NCI-H2227 (cell line): ENCODE results near the gene DYNLL2.
"Not testable (repeated sequence)": the region's sequence is repeated elsewhere in the genome, so short reads cannot be mapped to it uniquely, and the experiment has no call there.

ENCODE experiments used
- DNase-seq: peaks from one replicate; lab custom pipeline; 2025; ENCODE audit not compliant: unreplicated experiment; lab: John Stamatoyannopoulos, UW

Gene DYNLL2

GRCh38 chr17:58066401-58066800 is 16.8 kb upstream of the DYNLL2 start:
- DNase-seq = peak; percentile 35

- no peak for DNase-seq
Measured at GRCh38 chr17:58072862-58073261, 10.4 kb upstream of the DYNLL2 start.

GRCh38 chr17:58073266-58073665 is 10.0 kb upstream of the DYNLL2 start:
- not testable (repeated sequence) for DNase-seq

- DNase-seq = not testable (repeated sequence)
Measured at GRCh38 chr17:58074406-58074805, 8.8 kb upstream of the DYNLL2 start.

GRCh38 chr17:58079300-58080033 is 3.8 kb upstream of the DYNLL2 start:
- no peak for DNase-seq

- peak; percentile 12 for DNase-seq
Measured at GRCh38 chr17:58081646-58082340, 1.4 kb upstream of the DYNLL2 start.

- no peak for DNase-seq
Measured at GRCh38 chr17:58082341-58082869, 814 bp upstream of the DYNLL2 start.

GRCh38 chr17:58083491-58084316 is 485 bp downstream of the DYNLL2 start:
- DNase-seq = peak; percentile 58

GRCh38 chr17:58084317-58084981 is 1.2 kb downstream of the DYNLL2 start:
- DNase-seq = peak; percentile 34

- no peak for DNase-seq
Measured at GRCh38 chr17:58085039-58085715, 2.0 kb downstream of the DYNLL2 start.

GRCh38 chr17:58086953-58087352 is 3.7 kb downstream of the DYNLL2 start:
- DNase-seq = no peak

GRCh38 chr17:58088624-58089023 is 5.4 kb downstream of the DYNLL2 start:
- DNase-seq = no peak

GRCh38 chr17:58089111-58089510 is 5.9 kb downstream of the DYNLL2 start:
- no peak for DNase-seq

- no peak for DNase-seq
Measured at GRCh38 chr17:58091024-58091567, 7.9 kb downstream of the DYNLL2 start.

- DNase-seq = no peak
Measured at GRCh38 chr17:58092101-58092796, 9.0 kb downstream of the DYNLL2 start.

GRCh38 chr17:58092797-58093385 is 9.7 kb downstream of the DYNLL2 start:
- no peak for DNase-seq

GRCh38 chr17:58094118-58094517 is 10.9 kb downstream of the DYNLL2 start:
- no peak for DNase-seq

- DNase-seq = no peak
Measured at GRCh38 chr17:58096892-58097291, 13.7 kb downstream of the DYNLL2 start.
